ENCODE results near the gene NME1. TPM values are rescaled to one million over a fixed set of nuclear protein-coding genes. Genes with fewer than 3 reads are reported as not detected.
"Not testable (repeated sequence)": the region's sequence is repeated elsewhere in the genome, so short reads cannot be mapped to it uniquely, and the experiment has no call there.

The NME1 gene
- total RNA-seq, 3 donors from 2014 or later, result 18.8 to 64.2 (median 23.9) TPM

- DNase-seq, result no peak
- peaks cover 9% of the 10 kb centered on the region for H3K4me1 ChIP-seq (ENCODE audit: low read depth)
- intact Hi-C loops (cut with DNase I, micrococcal nuclease), result no loop called here
- no peaks in the 10 kb centered on the region for H3K36me3 ChIP-seq (ENCODE audit: low read depth)
- ATAC-seq, result no peak
- TF ChIP-seq CTCF (IDR thresholded peaks at IDR 0.05), result no peak
- no peaks in the 10 kb centered on the region for H3K9me3 ChIP-seq
- H3K4me3 ChIP-seq, result no peak overlapping the region
Observed at GRCh38 chr17:51170736-51171135, 17.4 kb downstream of the NME1 start.

GRCh38 chr17:51172030-51172429 lies 18.7 kb downstream of the NME1 start:
- ATAC-seq; H3K9me3 ChIP-seq; H3K4me3 ChIP-seq; DNase-seq; H3K36me3 ChIP-seq (ENCODE audit: low read depth); H3K4me1 ChIP-seq (ENCODE audit: low read depth); intact Hi-C loops (cut with DNase I, micrococcal nuclease): not testable (repeated sequence)

GRCh38 chr17:51180486-51180885 lies 27.1 kb downstream of the NME1 start:
- no peaks in the 10 kb centered on the region for H3K36me3 ChIP-seq (ENCODE audit: low read depth)
- intact Hi-C loops (cut with DNase I, micrococcal nuclease), result no loop called here

GRCh38 chr17:51184124-51184523 lies 30.8 kb downstream of the NME1 start:
- Histone ChIP-seq H3K36me3 (ENCODE audit: low read depth) (no peaks in the 10 kb centered on the region), H3K4me1 (ENCODE audit: low read depth) (no peaks in the 10 kb centered on the region), H3K9me3 (no peaks in the 10 kb centered on the region), H3K4me3 (no peak overlapping the region)
- TF ChIP-seq CTCF (IDR thresholded peaks at IDR 0.05), result no peak
- DNase-seq (no peak), ATAC-seq (no peak)
- intact Hi-C loops (cut with DNase I, micrococcal nuclease), result no loop called here

More at GRCh38 chr17:51180486-51180885, 27.1 kb downstream of the NME1 start:
- ATAC-seq (no peak), DNase-seq (no peak)
- Histone ChIP-seq H3K4me3 (no peak overlapping the region), H3K9me3 (no peaks in the 10 kb centered on the region), H3K4me1 (ENCODE audit: low read depth) (no peaks in the 10 kb centered on the region)
- no peak for TF ChIP-seq CTCF (IDR thresholded peaks at IDR 0.05)

GRCh38 chr17:51185763-51186332 lies 32.5 kb downstream of the NME1 start:
- no peak for DNase-seq
- no peak for TF ChIP-seq CTCF (IDR thresholded peaks at IDR 0.05)
- Histone ChIP-seq H3K9me3 (no peaks in the 10 kb centered on the region), H3K36me3 (ENCODE audit: low read depth) (no peaks in the 10 kb centered on the region), H3K4me1 (ENCODE audit: low read depth) (no peaks in the 10 kb centered on the region), H3K4me3 (no peak overlapping the region)
- intact Hi-C loops (cut with DNase I, micrococcal nuclease), result no loop called here
- ATAC-seq, result no peak

- Histone ChIP-seq H3K4me1 (ENCODE audit: low read depth) (no peaks in the 10 kb centered on the region), H3K36me3 (ENCODE audit: low read depth) (peaks cover 7% of the 10 kb centered on the region)
- ATAC-seq, result no peak
Observed at GRCh38 chr17:51188271-51188833, 35.0 kb downstream of the NME1 start.

More at GRCh38 chr17:51188271-51188833, 35.0 kb downstream of the NME1 start:
- intact Hi-C loops (cut with DNase I, micrococcal nuclease), result no loop called here
- no peak for DNase-seq
- Histone ChIP-seq H3K9me3 (no peaks in the 10 kb centered on the region), H3K4me3 (no peak overlapping the region)
- no peak for TF ChIP-seq CTCF (IDR thresholded peaks at IDR 0.05)

All from mucosa of descending colon (tissue), 3 donors.